Esophagus squamous epithelium (tissue), 4 donors: ENCODE data around the gene ZNF219.

Source experiments
- CTCF ChIP-seq, 6 experiments: fragments of 450-650 bp in 4 of 6; fragments of 200-600 bp in 2 of 6; sonication (generic) in 2 of 6; IDR thresholded peaks; one replicate each; pipeline ENCODE4 v1.5.1; 2016 to 2019; ENCODE audit warnings: antibody characterized with exemption in 6 of 6, mild to moderate bottlenecking in 4 of 6, moderate library complexity in 4 of 6
- POLR2A ChIP-seq, 4 donors: fragments of 450-650 bp; IDR thresholded peaks; one replicate each; pipeline ENCODE4 v1.6.1; 2017; ENCODE audit warnings: antibody characterized with exemption in 4 of 4, mild to moderate bottlenecking in 4 of 4, moderate library complexity in 3 of 4

- TF ChIP-seq CTCF (IDR thresholded peaks at IDR 0.05) (no peak), POLR2A (IDR thresholded peaks at IDR 0.05) (no peak)
These were observed 37.7 kb downstream of the ZNF219 start for GRCh38 chr14:21060614-21061346.
